Thyroid gland (tissue), 4 donors: ENCODE measurements around the gene WDR55.

Experiments used
- POLR2A ChIP-seq, 2 donors: fragments of 450-650 bp; IDR thresholded peaks; one replicate each; pipeline ENCODE4 v1.6.1; 2017; ENCODE audit warnings: antibody characterized with exemption in 2 of 2, mild to moderate bottlenecking in 2 of 2, moderate library complexity in 1 of 2
- TF ChIP-seq, protein P1 (sequence below), 6 experiments: fragments of 200-600 bp in 3 of 6; fragments of 450-650 bp in 3 of 6; sonication (generic) in 3 of 6; IDR thresholded peaks; one replicate each; pipeline ENCODE4 v1.5.1; 2016 to 2019; ENCODE audit warnings: antibody characterized with exemption in 6 of 6, mild to moderate bottlenecking in 2 of 6, inconsistent platforms in 1 of 6, moderate library complexity in 1 of 6

DNA sequence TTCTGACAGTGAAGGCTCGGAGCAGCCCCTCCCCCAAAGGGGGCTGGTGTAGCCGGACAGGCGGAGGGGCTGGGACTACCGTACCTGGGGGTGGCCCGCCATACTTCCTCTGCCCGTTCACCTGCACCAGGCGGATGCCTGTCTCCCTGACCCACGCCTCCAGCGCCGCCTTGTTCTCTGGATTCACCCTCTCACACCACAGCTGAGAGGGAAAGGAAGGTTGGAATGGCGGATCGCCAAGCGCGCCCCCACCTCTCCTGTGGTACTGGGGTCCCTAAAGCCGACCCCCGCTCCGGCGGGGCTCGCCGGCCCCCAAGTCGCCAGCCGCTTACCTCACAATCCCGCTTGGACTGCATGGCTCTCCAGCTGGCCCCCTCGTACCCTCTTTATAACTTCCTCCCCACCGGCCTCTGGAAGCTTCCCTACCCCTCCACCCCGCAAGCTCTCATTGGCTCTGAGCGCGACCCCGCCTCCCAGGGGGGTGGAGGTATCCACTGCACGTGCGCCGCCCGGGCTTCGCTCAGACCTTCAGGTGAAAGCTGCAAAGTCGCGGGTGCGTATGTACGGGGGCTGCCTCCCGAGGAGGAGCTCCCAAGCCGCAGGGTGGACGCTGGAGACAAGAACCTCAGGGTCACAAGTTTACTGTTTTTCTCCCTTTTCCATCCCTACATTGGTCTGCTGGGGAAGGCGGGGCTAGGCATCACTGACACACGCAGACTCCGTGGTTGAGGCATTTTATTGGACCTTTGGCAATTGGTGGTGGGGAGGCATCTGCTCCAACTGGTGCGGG, 8.7 kb downstream of the WDR55 start, which contains the start of gene DND1:
- TF ChIP-seq POLR2A (IDR thresholded peaks at IDR 0.05) = no peak
- TF ChIP-seq, protein P1, sequence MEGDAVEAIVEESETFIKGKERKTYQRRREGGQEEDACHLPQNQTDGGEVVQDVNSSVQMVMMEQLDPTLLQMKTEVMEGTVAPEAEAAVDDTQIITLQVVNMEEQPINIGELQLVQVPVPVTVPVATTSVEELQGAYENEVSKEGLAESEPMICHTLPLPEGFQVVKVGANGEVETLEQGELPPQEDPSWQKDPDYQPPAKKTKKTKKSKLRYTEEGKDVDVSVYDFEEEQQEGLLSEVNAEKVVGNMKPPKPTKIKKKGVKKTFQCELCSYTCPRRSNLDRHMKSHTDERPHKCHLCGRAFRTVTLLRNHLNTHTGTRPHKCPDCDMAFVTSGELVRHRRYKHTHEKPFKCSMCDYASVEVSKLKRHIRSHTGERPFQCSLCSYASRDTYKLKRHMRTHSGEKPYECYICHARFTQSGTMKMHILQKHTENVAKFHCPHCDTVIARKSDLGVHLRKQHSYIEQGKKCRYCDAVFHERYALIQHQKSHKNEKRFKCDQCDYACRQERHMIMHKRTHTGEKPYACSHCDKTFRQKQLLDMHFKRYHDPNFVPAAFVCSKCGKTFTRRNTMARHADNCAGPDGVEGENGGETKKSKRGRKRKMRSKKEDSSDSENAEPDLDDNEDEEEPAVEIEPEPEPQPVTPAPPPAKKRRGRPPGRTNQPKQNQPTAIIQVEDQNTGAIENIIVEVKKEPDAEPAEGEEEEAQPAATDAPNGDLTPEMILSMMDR (IDR thresholded peaks at IDR 0.05) = no peak
